K562 (cell line): ENCODE measurements around the gene CMSS1. TPM values are rescaled to one million over a fixed set of nuclear protein-coding genes. Genes with fewer than 3 reads are reported as not detected.

Source experiments
- ATAC-seq: fragments of 200-7000 bp; cut with Tn5 transposase; 3 replicates; pipeline ENCODE4 v1.9.1; 2020; ENCODE audit warnings: moderate library complexity
- BruUV-seq: library from RNA; stranded (reverse); fragments of 400-500 nt; replicated peaks from 2 replicates; lab custom pipeline; 2021; lab: Mats Ljungman, UMichigan
- CTCF ChIA-PET: fragments of 300-600 bp; formaldehyde crosslinking; extraction: SDS; loops from one replicate; lab custom pipeline; 2021; ENCODE audit warnings: low intra/inter-chr PET ratio; lab: Yijun Ruan, JAX
- POLR2A ChIA-PET: fragments of 300-600, 350-650 bp; sonication (Branson Sonifier 250); formaldehyde crosslinking; extraction: SDS; loops from one replicate; lab custom pipeline; 2021; ENCODE audit warnings: antibody characterized with exemption, inconsistent platforms; lab: Yijun Ruan, JAX
- DNase-seq, 4 experiments: peaks; one replicate each; pipeline versions ENCODE4 v3.0.0 to v3.0.0-alpha.2; 2011 to 2018; ENCODE audit warnings: low spot score in 3 of 4, mixed read lengths in 3 of 4; ENCODE audit errors: extremely low read depth in 1 of 4
- FAIRE-seq: peaks from 2 replicates; lab custom pipeline; 2011; peaks lifted over from hg19 to GRCh38; lab: Jason Lieb, UNC
- H2AFZ ChIP-seq: 2 replicates; pipeline ENCODE4 v1.6.0; 2011; ENCODE audit warnings: low read depth, low read length, control low read depth, inconsistent platforms
- H3K27ac ChIP-seq: fragments of 200-600 bp; 3 replicates; pipeline ENCODE4 v1.8.0; 2011; ENCODE audit warnings: low read depth, mild to moderate bottlenecking, control low read depth, inconsistent platforms, low read length, moderate library complexity, mixed read lengths; ENCODE audit errors: extremely low read depth
- H3K27me3 ChIP-seq, 2 experiments: fragments of 300-600 bp in 1 of 2; 2 replicates in 1 of 2; 3 replicates in 1 of 2; pipeline versions ENCODE4 v1.6.0 to v1.8.0; 2011; ENCODE audit warnings: inconsistent platforms in 2 of 2, low read length in 2 of 2, mild to moderate bottlenecking in 1 of 2, mixed read lengths in 1 of 2, moderate library complexity in 1 of 2; ENCODE audit not compliant: control insufficient read depth in 2 of 2, insufficient read depth in 2 of 2
- H3K36me3 ChIP-seq: fragments of 300-600 bp; 3 replicates; pipeline ENCODE4 v1.8.0; 2011; ENCODE audit warnings: mild to moderate bottlenecking, low read length, inconsistent platforms; ENCODE audit not compliant: control insufficient read depth, insufficient read depth
- H3K4me1 ChIP-seq, 2 experiments: fragments of 200-600 bp in 1 of 2; replicated peaks in 1 of 2; 2 replicates in 1 of 2; 3 replicates in 1 of 2; pipeline versions ENCODE4 v1.5.1 to v1.8.0; 2011; ENCODE audit warnings: inconsistent platforms in 2 of 2, low read length in 2 of 2, mild to moderate bottlenecking in 1 of 2, mixed read lengths in 1 of 2, moderate library complexity in 1 of 2; ENCODE audit not compliant: control insufficient read depth in 2 of 2, insufficient read depth in 2 of 2
- H3K4me2 ChIP-seq: 2 replicates; pipeline ENCODE4 v1.6.1; 2011; ENCODE audit warnings: low read length, control low read depth, inconsistent platforms, mixed read lengths; ENCODE audit not compliant: insufficient read depth
- H3K4me3 ChIP-seq: fragments of 200-600 bp; sonication (generic), shearing (Covaris generic); 2 replicates; pipeline ENCODE4 v1.5.1; 2016; ENCODE audit warnings: control low read depth, inconsistent platforms
- H3K79me2 ChIP-seq: fragments of 200-600 bp; 3 replicates; pipeline ENCODE4 v1.8.0; 2011; ENCODE audit warnings: low read length, inconsistent platforms; ENCODE audit not compliant: control insufficient read depth, insufficient read depth
- H3K9ac ChIP-seq, 2 experiments: 2 replicates each; pipeline versions ENCODE4 v1.6.0 to v1.6.1; 2011; ENCODE audit warnings: low read depth in 2 of 2, low read length in 2 of 2, control low read depth in 1 of 2, inconsistent platforms in 1 of 2, mild to moderate bottlenecking in 1 of 2, mixed read lengths in 1 of 2; ENCODE audit not compliant: insufficient read depth in 1 of 2
- H3K9me1 ChIP-seq: one replicate; pipeline ENCODE4 v1.6.0; 2011; ENCODE audit warnings: inconsistent platforms, mild to moderate bottlenecking, low read length, moderate library complexity; ENCODE audit not compliant: control insufficient read depth, insufficient read depth
- H3K9me3 ChIP-seq: replicated peaks from 2 replicates; pipeline ENCODE4 v1.5.1; 2011; ENCODE audit warnings: low read depth, low read length, inconsistent platforms; ENCODE audit not compliant: control insufficient read depth, insufficient read depth
- H4K20me1 ChIP-seq: replicated peaks from 2 replicates; pipeline ENCODE4 v1.6.1; 2011; ENCODE audit warnings: low read length, inconsistent platforms, mixed read lengths; ENCODE audit not compliant: control insufficient read depth, insufficient read depth
- BRCA1 ChIP-seq, 2 experiments: fragments of 450-650 bp in 1 of 2; sonication (generic) in 1 of 2; formaldehyde crosslinking in 1 of 2; IDR thresholded peaks; 2 replicates each; pipeline versions ENCODE4 v1.5.0 to v1.6.1; 2017 to 2020; ENCODE audit warnings: mild to moderate bottlenecking in 1 of 2, missing genetic modification reagents in 1 of 2
- C11orf30 ChIP-seq: fragments of 450-650 bp; IDR thresholded peaks from 2 replicates; pipeline ENCODE4 v1.6.1; 2016; ENCODE audit warnings: low read depth, mild to moderate bottlenecking
- MTA1 ChIP-seq: fragments of 450-650 bp; IDR thresholded peaks from 2 replicates; pipeline ENCODE4 v1.6.1; 2017; ENCODE audit warnings: borderline replicate concordance
- ZNF316 ChIP-seq: fragments of 450-650 bp; IDR thresholded peaks from 2 replicates; pipeline ENCODE4 v1.6.1; 2016
- ZNF609 ChIP-seq: sonication (generic); formaldehyde crosslinking; IDR thresholded peaks from 2 replicates; pipeline ENCODE4 v1.8.1; 2023; ENCODE audit warnings: missing genetic modification reagents, mild to moderate bottlenecking, borderline replicate concordance
- WGBS: fragments of 100-300 bp; shearing (Covaris generic); methylation state at CpG from one replicate; pipeline ENCODE4 v1.1.6; 2016; ENCODE audit warnings: low coverage, mixed read lengths; ENCODE audit not compliant: insufficient coverage; ENCODE audit errors: missing lambda C conversion rate; 5-methylcytosine and 5-hydroxymethylcytosine counted together
- in situ Hi-C: fragments of 300-500 bp; cut with MboI; formaldehyde crosslinking; loops from 4 replicates; pipeline ENCODE4 v1.15.0; 2018; ENCODE audit warnings: inconsistent platforms, mixed read lengths
- intact Hi-C: fragments of 100-400 bp; cut with micrococcal nuclease; formaldehyde crosslinking; loops from 2 replicates; pipeline ENCODE4 v1.14.2; 2022
- polyA plus RNA-seq, 8 experiments: library from polyadenylated mRNA; depleted of rRNA in 4 of 8; stranded (reverse) in 5 of 8; unstranded in 3 of 8; fragments of >200 nt; fragmentation: Nextera tagmentation in 2 of 8; fragmentation: Illumina TruSeq in 1 of 8; extraction: Ambion mirVana in 2 of 8; extraction: Trizol in 1 of 8; gene quantifications; 2 replicates each; pipeline versions ENCODE4 v1.2.1 to v1.2.3, GENCODE V29; 2011 to 2014; ENCODE audit warnings: inconsistent platforms in 1 of 8, missing spikeins in 1 of 8
- total RNA-seq, 7 experiments: library from RNA; depleted of rRNA in 6 of 7; stranded (reverse); fragments of >200 nt in 6 of 7; fragmentation: Illumina TruSeq in 2 of 7; extraction: Trizol in 2 of 7; gene quantifications; 2 replicates each; pipeline versions ENCODE4 v1.2.1 to v1.2.3, GENCODE V29; 2011 to 2021; ENCODE audit warnings: low replicate concordance in 1 of 7

Gene CMSS1
- total and polyA plus RNA-seq, 9 of the 15 experiments (the other 6 are each of a cell fraction or from before 2014, with no cell fraction given): 46.9 to 109 (median 72.3) TPM

- no peak for ATAC-seq
- DNase-seq: no peak
- Histone ChIP-seq H3K27me3 (no peaks in the 10 kb centered on the region), H3K4me3 (no peak overlapping the region), H3K4me1 (no peaks in the 10 kb centered on the region), H3K79me2 (peaks cover 10% of the 10 kb centered on the region), H3K4me2 (no peak overlapping the region), H2AFZ (no peak overlapping the region), H3K27ac (no peak overlapping the region), H3K9me1 (no peaks in the 10 kb centered on the region), H4K20me1 (no peaks in the 10 kb centered on the region; the same call in 1 of the 2 replicates), H3K9ac (no peak overlapping the region), H3K9me3 (no peaks in the 10 kb centered on the region), H3K36me3 (peaks cover 2% of the 10 kb centered on the region; the same call in 1 of the 3 replicates)
- WGBS: 78% methylated on average over 1 of the region's 1 CpG
- ChIA-PET CTCF (no interaction called here), POLR2A (interaction anchor here (0.6 to 0.7 kb wide), 2 partner anchors 9 to 18 kb away, joined by 3 read pairs; no protein-coding TSS in a partner anchor)
- no TSS peak for BruUV-seq
- in situ Hi-C loops: no loop called here
- TF ChIP-seq ZNF609: no peak
- TF ChIP-seq BRCA1 (IDR thresholded peaks at IDR 0.05): 0 out of 2 replicates have a peak, but pooled peaks have one; percentile 40
- TF ChIP-seq BRCA1 (CRISPR knock-in tag; IDR thresholded peaks at IDR 0.05): no peak
- no peak for TF ChIP-seq MTA1
- TF ChIP-seq ZNF316: peak; percentile 11; the same call in 1 of the 2 replicates
- peak; percentile 30; the same call in 1 of the 2 replicates for TF ChIP-seq C11orf30
- intact Hi-C loops: no loop called here
- no peak for FAIRE-seq
These were observed 42.2 kb downstream of the CMSS1 start for GRCh38 chr3:99859825-99860224.
